Osteoblast (primary cell): ENCODE measurements around the gene CASKIN2. TPM values are rescaled to one million over a fixed set of nuclear protein-coding genes. Genes with fewer than 3 reads are reported as not detected.

Source experiments
- DNase-seq: peaks from one replicate; pipeline ENCODE4 v3.0.0; 2011; ENCODE audit warnings: low spot score, mixed read lengths; ENCODE audit not compliant: insufficient read length; ENCODE audit errors: missing footprints
- H2AFZ ChIP-seq: 2 replicates; pipeline ENCODE4 v1.6.0; 2011; ENCODE audit warnings: mild to moderate bottlenecking, low read length
- H3K27ac ChIP-seq: 2 replicates; pipeline ENCODE4 v1.5.1; 2011; ENCODE audit warnings: mild to moderate bottlenecking, low read depth, low read length, moderate library complexity
- H3K27me3 ChIP-seq: 2 replicates; pipeline ENCODE4 v1.6.0; 2012; ENCODE audit warnings: mild to moderate bottlenecking, control low read depth, inconsistent platforms, low read length, moderate library complexity; ENCODE audit not compliant: insufficient read depth
- H3K36me3 ChIP-seq: 2 replicates; pipeline ENCODE4 v1.5.1; 2011; ENCODE audit warnings: mild to moderate bottlenecking, low read length, control low read depth, moderate library complexity; ENCODE audit not compliant: insufficient read depth
- H3K4me1 ChIP-seq: 2 replicates; pipeline ENCODE4 v1.5.1; 2011; ENCODE audit warnings: mild to moderate bottlenecking, low read length, control low read depth, moderate library complexity; ENCODE audit not compliant: insufficient read depth
- H3K4me2 ChIP-seq: 2 replicates; pipeline ENCODE4 v1.6.0; 2011; ENCODE audit warnings: mild to moderate bottlenecking, low read length; ENCODE audit not compliant: insufficient read depth
- H3K4me3 ChIP-seq: fragments of 200-600 bp; sonication (generic); 3 replicates; pipeline ENCODE4 v1.5.1; 2012; ENCODE audit warnings: mild to moderate bottlenecking, low read length, inconsistent platforms; ENCODE audit not compliant: insufficient read depth
- H3K79me2 ChIP-seq: 2 replicates; pipeline ENCODE4 v1.6.0; 2012; ENCODE audit warnings: mild to moderate bottlenecking, low read length, control low read depth, inconsistent platforms; ENCODE audit not compliant: insufficient read depth
- H3K9me3 ChIP-seq: 2 replicates; pipeline ENCODE4 v1.5.1; 2011; ENCODE audit warnings: low read depth, low read length, control low read depth
- H4K20me1 ChIP-seq: 2 replicates; pipeline ENCODE4 v1.6.0; 2012; ENCODE audit warnings: mild to moderate bottlenecking, low read length, control low read depth; ENCODE audit not compliant: insufficient read depth
- total RNA-seq: library from RNA; depleted of rRNA; stranded (reverse); fragments of >200 nt; gene quantifications from 2 replicates; pipeline ENCODE4 v1.2.3, GENCODE V29; 2012
- TF ChIP-seq, protein P1 (sequence below): IDR thresholded peaks from 2 replicates; pipeline ENCODE4 v1.5.1; 2011; ENCODE audit warnings: mild to moderate bottlenecking, low read depth, low read length, moderate library complexity; ENCODE audit errors: extremely low read depth

The CASKIN2 gene
- total RNA-seq, 1 donor = 8.7 TPM

- Histone ChIP-seq H3K27ac (no peak overlapping the region), H3K4me3 (no peak overlapping the region), H2AFZ (no peak overlapping the region), H3K27me3 (peaks cover 15% of the 10 kb centered on the region), H4K20me1 (no peaks in the 10 kb centered on the region), H3K4me1 (no peaks in the 10 kb centered on the region), H3K36me3 (no peaks in the 10 kb centered on the region), H3K4me2 (no peak overlapping the region), H3K9me3 (no peaks in the 10 kb centered on the region), H3K79me2 (no peaks in the 10 kb centered on the region)
- DNase-seq = no peak
- TF ChIP-seq, protein P1, sequence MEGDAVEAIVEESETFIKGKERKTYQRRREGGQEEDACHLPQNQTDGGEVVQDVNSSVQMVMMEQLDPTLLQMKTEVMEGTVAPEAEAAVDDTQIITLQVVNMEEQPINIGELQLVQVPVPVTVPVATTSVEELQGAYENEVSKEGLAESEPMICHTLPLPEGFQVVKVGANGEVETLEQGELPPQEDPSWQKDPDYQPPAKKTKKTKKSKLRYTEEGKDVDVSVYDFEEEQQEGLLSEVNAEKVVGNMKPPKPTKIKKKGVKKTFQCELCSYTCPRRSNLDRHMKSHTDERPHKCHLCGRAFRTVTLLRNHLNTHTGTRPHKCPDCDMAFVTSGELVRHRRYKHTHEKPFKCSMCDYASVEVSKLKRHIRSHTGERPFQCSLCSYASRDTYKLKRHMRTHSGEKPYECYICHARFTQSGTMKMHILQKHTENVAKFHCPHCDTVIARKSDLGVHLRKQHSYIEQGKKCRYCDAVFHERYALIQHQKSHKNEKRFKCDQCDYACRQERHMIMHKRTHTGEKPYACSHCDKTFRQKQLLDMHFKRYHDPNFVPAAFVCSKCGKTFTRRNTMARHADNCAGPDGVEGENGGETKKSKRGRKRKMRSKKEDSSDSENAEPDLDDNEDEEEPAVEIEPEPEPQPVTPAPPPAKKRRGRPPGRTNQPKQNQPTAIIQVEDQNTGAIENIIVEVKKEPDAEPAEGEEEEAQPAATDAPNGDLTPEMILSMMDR = no peak
These were observed 11.4 kb upstream of the CASKIN2 start for GRCh38 chr17:75526555-75527270.

- H3K4me1 ChIP-seq = no peaks in the 10 kb centered on the region
- H3K4me2 ChIP-seq = peak overlapping the region; percentile 70
- TF ChIP-seq, protein P1 = no peak
- H3K9me3 ChIP-seq = no peaks in the 10 kb centered on the region
- H3K27ac ChIP-seq = no peak overlapping the region
- no peaks in the 10 kb centered on the region for H4K20me1 ChIP-seq
- no peak overlapping the region for H2AFZ ChIP-seq
- no peak for DNase-seq
- no peaks in the 10 kb centered on the region for H3K36me3 ChIP-seq
- H3K27me3 ChIP-seq = peaks cover 15% of the 10 kb centered on the region
- H3K4me3 ChIP-seq = peak overlapping the region; percentile 65
- H3K79me2 ChIP-seq = no peaks in the 10 kb centered on the region
These were observed 10.6 kb upstream of the CASKIN2 start for GRCh38 chr17:75525806-75526554.

- DNase-seq = peak; percentile 97
- H4K20me1 ChIP-seq = no peaks in the 10 kb centered on the region
- H3K36me3 ChIP-seq = no peaks in the 10 kb centered on the region
- no peaks in the 10 kb centered on the region for H3K79me2 ChIP-seq
- H3K4me3 ChIP-seq = peak within 1 kb of the TSS; percentile 65
- no peak within 1 kb of the TSS for H3K27ac ChIP-seq
- H3K4me2 ChIP-seq = peak within 1 kb of the TSS; percentile 70
- H3K9me3 ChIP-seq = no peaks in the 10 kb centered on the region
- peaks cover 15% of the 10 kb centered on the region for H3K27me3 ChIP-seq
- H2AFZ ChIP-seq = no peak within 1 kb of the TSS
- TF ChIP-seq, protein P1 = no peak
- H3K4me1 ChIP-seq = no peaks in the 10 kb centered on the region
These were observed 9.9 kb upstream of the CASKIN2 start, which contains the start of gene LLGL2 for GRCh38 chr17:75524970-75525805. Gene LLGL2 (plus strand): TSS chr17:75525697. CDS start chr17:75543427, 17,730 bp downstream.
